IMR-90 (cell line): ENCODE results near the gene NRCAM. TPM values are rescaled to one million over a fixed set of nuclear protein-coding genes. Genes with fewer than 3 reads are reported as not detected.

Experiments used
- ATAC-seq: fragments of 200-7000 bp; cut with Tn5 transposase; 2 replicates; pipeline ENCODE4 v1.9.1; 2020; ENCODE audit warnings: low read depth, mild to moderate bottlenecking, moderate library complexity
- BruUV-seq: library from RNA; stranded (reverse); fragments of 400-500 nt; replicated peaks from 2 replicates; lab custom pipeline; 2021; lab: Mats Ljungman, UMichigan
- CTCF ChIA-PET: fragments of 300-600 bp; formaldehyde crosslinking; extraction: SDS; loops from one replicate; lab custom pipeline; 2021; ENCODE audit warnings: antibody characterized with exemption; lab: Yijun Ruan, JAX
- POLR2A ChIA-PET: fragments of 300-600 bp; sonication (Branson Sonifier 250); formaldehyde crosslinking; loops from one replicate; lab custom pipeline; 2022; ENCODE audit warnings: antibody characterized with exemption; ENCODE audit not compliant: unreplicated experiment; lab: Charles Lee
- DNase-seq: peaks from one replicate; pipeline ENCODE4 v3.0.0; 2013
- H2AFZ ChIP-seq: replicated peaks from 2 replicates; pipeline ENCODE3; 2013; ENCODE audit warnings: low read length, mild to moderate bottlenecking; ENCODE audit not compliant: poor library complexity
- H2AK5ac ChIP-seq: 2 replicates; pipeline ENCODE4 v1.6.1; 2013; ENCODE audit warnings: low read depth, low read length, inconsistent platforms
- H2AK9ac ChIP-seq: replicated peaks from 2 replicates; pipeline ENCODE3; 2013; ENCODE audit warnings: mild to moderate bottlenecking, low read depth, low read length, moderate library complexity; ENCODE audit not compliant: poor library complexity
- H2BK120ac ChIP-seq: 2 replicates; pipeline ENCODE4 v1.6.1; 2013; ENCODE audit warnings: low read depth, low read length, inconsistent platforms
- H2BK15ac ChIP-seq: 3 replicates; pipeline ENCODE4 v1.6.1; 2013; ENCODE audit warnings: low read depth, low read length, inconsistent platforms
- H2BK20ac ChIP-seq: 2 replicates; pipeline ENCODE4 v1.6.1; 2013; ENCODE audit warnings: low read depth, mild to moderate bottlenecking, inconsistent platforms, low read length, moderate library complexity
- H2BK5ac ChIP-seq: 2 replicates; pipeline ENCODE4 v1.6.1; 2013; ENCODE audit warnings: mild to moderate bottlenecking, low read depth, low read length, inconsistent platforms; ENCODE audit not compliant: poor library complexity, severe bottlenecking
- H3K14ac ChIP-seq: replicated peaks from 2 replicates; pipeline ENCODE4 v1.6.1; 2013; ENCODE audit warnings: low read depth, low read length, inconsistent platforms
- H3K18ac ChIP-seq: 2 replicates; pipeline ENCODE4 v1.6.1; 2013; ENCODE audit warnings: low read depth, low read length, control low read depth
- H3K23ac ChIP-seq: 2 replicates; pipeline ENCODE4 v1.6.1; 2013; ENCODE audit warnings: low read depth, low read length, inconsistent platforms
- H3K27ac ChIP-seq: 2 replicates; pipeline ENCODE4 v1.5.1; 2013; ENCODE audit warnings: mild to moderate bottlenecking, control low read depth, low read length; ENCODE audit not compliant: insufficient read depth
- H3K27me3 ChIP-seq: 2 replicates; pipeline ENCODE4 v1.6.1; 2013; ENCODE audit warnings: low read length; ENCODE audit not compliant: control insufficient read depth, insufficient read depth
- H3K36me3 ChIP-seq: 2 replicates; pipeline ENCODE4 v1.6.1; 2013; ENCODE audit warnings: low read length, mixed read lengths; ENCODE audit not compliant: control insufficient read depth, insufficient read depth
- H3K4ac ChIP-seq: 2 replicates; pipeline ENCODE4 v1.6.1; 2013; ENCODE audit warnings: low read depth, low read length, inconsistent platforms
- H3K4me1 ChIP-seq: 2 replicates; pipeline ENCODE4 v1.6.1; 2013; ENCODE audit warnings: low read length, mixed read lengths; ENCODE audit not compliant: control insufficient read depth, insufficient read depth
- H3K4me2 ChIP-seq: 2 replicates; pipeline ENCODE4 v1.6.1; 2013; ENCODE audit warnings: low read depth, mild to moderate bottlenecking, control low read depth, low read length, moderate library complexity
- H3K4me3 ChIP-seq: 2 replicates; pipeline ENCODE4 v1.5.1; 2013; ENCODE audit warnings: low read depth, mild to moderate bottlenecking, control low read depth, low read length, moderate library complexity; ENCODE audit not compliant: insufficient read depth
- H3K56ac ChIP-seq: 2 replicates; pipeline ENCODE4 v1.6.1; 2013; ENCODE audit warnings: low read length, inconsistent platforms; ENCODE audit not compliant: insufficient read depth; ENCODE audit errors: extremely low read depth
- H3K79me1 ChIP-seq, 2 experiments: 2 replicates each; pipeline ENCODE4 v1.6.1; 2013; ENCODE audit warnings: low read length in 2 of 2, inconsistent platforms in 1 of 2, low read depth in 1 of 2
- H3K9ac ChIP-seq: 2 replicates; pipeline ENCODE4 v1.6.1; 2013; ENCODE audit warnings: low read depth, low read length, control low read depth
- H3K9me1 ChIP-seq: 2 replicates; pipeline ENCODE4 v1.6.1; 2013; ENCODE audit warnings: low read length, inconsistent platforms; ENCODE audit not compliant: insufficient read depth
- H3K9me3 ChIP-seq: 2 replicates; pipeline ENCODE4 v1.6.1; 2013; ENCODE audit warnings: low read length; ENCODE audit not compliant: control insufficient read depth, insufficient read depth
- H4K20me1 ChIP-seq: 2 replicates; pipeline ENCODE4 v1.6.1; 2013; ENCODE audit warnings: low read length, inconsistent platforms; ENCODE audit not compliant: insufficient read depth
- H4K5ac ChIP-seq: 2 replicates; pipeline ENCODE4 v1.6.1; 2013; ENCODE audit warnings: mild to moderate bottlenecking, low read depth, low read length, control low read depth
- H4K8ac ChIP-seq, 2 experiments: 2 replicates each; pipeline ENCODE4 v1.6.1; 2013; ENCODE audit warnings: low read depth in 2 of 2, low read length in 2 of 2, control low read depth in 1 of 2, inconsistent platforms in 1 of 2
- H4K91ac ChIP-seq: 2 replicates; pipeline ENCODE4 v1.6.1; 2013; ENCODE audit warnings: low read depth, low read length, inconsistent platforms; ENCODE audit not compliant: insufficient read depth
- BHLHE40 ChIP-seq: fragments of 150-350 bp; IDR thresholded peaks from 2 replicates; pipeline ENCODE4 v1.6.1; 2016; ENCODE audit warnings: mild to moderate bottlenecking, low read depth, low read length
- CHD1 ChIP-seq: IDR thresholded peaks from 2 replicates; pipeline ENCODE4 v1.6.1; 2012; ENCODE audit warnings: low read depth, low read length, improper control_type of control experiment
- FOS ChIP-seq: fragments of 150-350 bp; IDR thresholded peaks from 2 replicates; pipeline ENCODE4 v1.6.1; 2016; ENCODE audit warnings: low read depth, low read length
- MAFK ChIP-seq: IDR thresholded peaks from 2 replicates; pipeline ENCODE4 v1.6.1; 2012; ENCODE audit warnings: low read depth, low read length, improper control_type of control experiment
- MXI1 ChIP-seq: IDR thresholded peaks from 2 replicates; pipeline ENCODE4 v1.6.1; 2012; ENCODE audit warnings: low read depth, mild to moderate bottlenecking, low read length, moderate library complexity, borderline replicate concordance
- NFE2L2 ChIP-seq: fragments of 150-350 bp; IDR thresholded peaks from 2 replicates; pipeline ENCODE4 v1.6.1; 2016; ENCODE audit warnings: low read depth, mild to moderate bottlenecking, low read length
- POLR2A ChIP-seq: IDR thresholded peaks from 2 replicates; pipeline ENCODE4 v1.6.1; 2012; ENCODE audit warnings: mild to moderate bottlenecking, low read depth, low read length
- RAD21 ChIP-seq: IDR thresholded peaks from 2 replicates; pipeline ENCODE4 v1.6.1; 2012; ENCODE audit warnings: low read length, improper control_type of control experiment
- RCOR1 ChIP-seq: IDR thresholded peaks from 2 replicates; pipeline ENCODE4 v1.6.1; 2012; ENCODE audit warnings: mild to moderate bottlenecking, low read length, improper control_type of control experiment; ENCODE audit not compliant: insufficient replicate concordance
- RFX5 ChIP-seq: IDR thresholded peaks from 2 replicates; pipeline ENCODE4 v1.8.0; 2012; ENCODE audit warnings: low read depth, mild to moderate bottlenecking, low read length, moderate library complexity
- SMC3 ChIP-seq: fragments of 150-350 bp; IDR thresholded peaks from 2 replicates; pipeline ENCODE4 v1.6.1; 2016; ENCODE audit warnings: low read depth, mild to moderate bottlenecking, antibody characterized with exemption, low read length, moderate library complexity
- WGBS, 2 experiments: methylation state at CpG; one replicate each; pipeline versions ENCODE4 v1.1.5 to v1.1.7; 2013; ENCODE audit warnings: missing lambda C conversion rate in 2 of 2; ENCODE audit not compliant: insufficient read length in 1 of 2; ENCODE audit errors: extremely low coverage in 2 of 2; 5-methylcytosine and 5-hydroxymethylcytosine counted together
- dilution Hi-C: fragments of 300-500 bp; cut with HindIII; formaldehyde crosslinking; loops from one replicate; pipeline ENCODE4 v1.14.3; 2018; ENCODE audit warnings: low sequenced_read_pairs; ENCODE audit not compliant: unreplicated experiment
- in situ Hi-C: fragments of 300-500 bp; cut with MboI; formaldehyde crosslinking; loops from 3 replicates; pipeline ENCODE4 v1.14.3; 2019; ENCODE audit warnings: low sequenced_read_pairs, inconsistent platforms, mixed read lengths
- intact Hi-C: fragments of 100-400 bp; cut with micrococcal nuclease; formaldehyde crosslinking; loops from 2 replicates; pipeline ENCODE4 v1.10.0; 2022
- polyA plus RNA-seq, 3 experiments: library from polyadenylated mRNA; depleted of rRNA; stranded (reverse); fragments of >200 nt; gene quantifications; 2 replicates each; pipeline ENCODE4 v1.2.3, GENCODE V29; 2012; ENCODE audit warnings: low replicate concordance in 1 of 3
- total RNA-seq: library from RNA; depleted of rRNA; stranded (reverse); fragments of >200 nt; gene quantifications from 2 replicates; pipeline ENCODE4 v1.2.3, GENCODE V29; 2012
- TF ChIP-seq, protein P1 (sequence below): conservative IDR thresholded peaks from 2 replicates; pipeline ENCODE4 v1.5.1; 2012; ENCODE audit warnings: mild to moderate bottlenecking, low read depth, low read length, improper control_type of control experiment
- TF ChIP-seq, protein P2 (sequence below): fragments of 150-350 bp; IDR thresholded peaks from 2 replicates; pipeline ENCODE4 v1.6.1; 2017; ENCODE audit warnings: mild to moderate bottlenecking, antibody characterized with exemption, low read length, low read depth

Gene NRCAM
- total and polyA plus RNA-seq, 2 of the 4 experiments (the other 2 are of a cell fraction): 0.46 to 1.1 TPM

DNA sequence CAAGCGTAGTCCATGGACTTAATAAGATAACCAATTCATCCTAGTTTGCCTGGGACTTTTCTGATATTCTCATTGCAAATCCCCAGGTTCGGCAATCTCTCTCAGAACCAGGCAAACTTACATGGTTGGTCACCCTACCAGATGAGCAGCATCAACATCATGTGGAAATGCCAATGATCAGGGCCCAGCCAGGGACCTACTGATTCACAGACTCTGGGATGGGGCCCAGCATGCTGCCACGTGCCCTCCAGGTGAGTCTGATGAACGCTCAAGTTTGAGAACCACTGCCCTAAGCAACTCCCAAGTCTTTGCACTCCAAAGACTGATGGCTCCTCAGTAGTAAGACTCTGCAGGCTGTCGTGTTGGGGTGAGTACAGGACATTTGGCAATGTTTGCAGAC, 328.8 kb downstream of the NRCAM start:
- Histone ChIP-seq H2BK15ac (no peak overlapping the region), H3K9me1 (no peaks in the 10 kb centered on the region; the same call in 1 of the 2 replicates), H2AK9ac (no peak overlapping the region), H4K8ac (no peak overlapping the region), H3K23ac (no peak overlapping the region), H3K56ac (no peak overlapping the region), H3K4me2 (no peak overlapping the region), H3K18ac (no peak overlapping the region; the same call in 1 of the 2 replicates), H2BK5ac (no peak overlapping the region), H3K4me1 (peaks cover 4% of the 10 kb centered on the region; the same call in 1 of the 2 replicates), H3K9ac (no peak overlapping the region), H3K36me3 (no peaks in the 10 kb centered on the region), H2BK120ac (no peak overlapping the region), H3K4ac (no peak overlapping the region), H4K20me1 (no peaks in the 10 kb centered on the region), H3K9me3 (no peaks in the 10 kb centered on the region), H3K79me1 (no peaks in the 10 kb centered on the region), H2BK20ac (no peak overlapping the region), H3K27ac (no peak overlapping the region), H3K4me3 (no peak overlapping the region), H3K27me3 (no peaks in the 10 kb centered on the region), H4K91ac (no peak overlapping the region), H4K5ac (no peak overlapping the region), H3K14ac (no peak overlapping the region), H2AFZ (no peak overlapping the region), H2AK5ac (no peak overlapping the region)
- WGBS, 2 experiments: 79% methylated on average over 3 of the region's 5 CpGs; no CpG with 5 or more reads in 1 of the 2 experiments
- ATAC-seq (no peak), DNase-seq (no peak)
- BruUV-seq: no TSS peak
- in situ Hi-C loops (loop anchor here (25.0 kb wide), 1 partner anchor 390 kb away; the partner anchor contains the start of gene CBLL1), intact Hi-C loops (no loop called here), dilution Hi-C loops (loop anchor here (25.0 kb wide), 1 partner anchor 115 kb away; the partner anchor contains the start of gene LAMB1)
- ChIA-PET POLR2A (no interaction called here), CTCF (no interaction called here)
- TF ChIP-seq BHLHE40 (no peak), NFE2L2 (no peak), SMC3 (no peak), RCOR1 (no peak), RAD21 (no peak), RFX5 (no peak), MAFK (no peak), CHD1 (no peak), FOS (no peak), MXI1 (no peak), POLR2A (no peak)
- TF ChIP-seq, protein P1, sequence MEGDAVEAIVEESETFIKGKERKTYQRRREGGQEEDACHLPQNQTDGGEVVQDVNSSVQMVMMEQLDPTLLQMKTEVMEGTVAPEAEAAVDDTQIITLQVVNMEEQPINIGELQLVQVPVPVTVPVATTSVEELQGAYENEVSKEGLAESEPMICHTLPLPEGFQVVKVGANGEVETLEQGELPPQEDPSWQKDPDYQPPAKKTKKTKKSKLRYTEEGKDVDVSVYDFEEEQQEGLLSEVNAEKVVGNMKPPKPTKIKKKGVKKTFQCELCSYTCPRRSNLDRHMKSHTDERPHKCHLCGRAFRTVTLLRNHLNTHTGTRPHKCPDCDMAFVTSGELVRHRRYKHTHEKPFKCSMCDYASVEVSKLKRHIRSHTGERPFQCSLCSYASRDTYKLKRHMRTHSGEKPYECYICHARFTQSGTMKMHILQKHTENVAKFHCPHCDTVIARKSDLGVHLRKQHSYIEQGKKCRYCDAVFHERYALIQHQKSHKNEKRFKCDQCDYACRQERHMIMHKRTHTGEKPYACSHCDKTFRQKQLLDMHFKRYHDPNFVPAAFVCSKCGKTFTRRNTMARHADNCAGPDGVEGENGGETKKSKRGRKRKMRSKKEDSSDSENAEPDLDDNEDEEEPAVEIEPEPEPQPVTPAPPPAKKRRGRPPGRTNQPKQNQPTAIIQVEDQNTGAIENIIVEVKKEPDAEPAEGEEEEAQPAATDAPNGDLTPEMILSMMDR: no peak
- TF ChIP-seq, protein P2, sequence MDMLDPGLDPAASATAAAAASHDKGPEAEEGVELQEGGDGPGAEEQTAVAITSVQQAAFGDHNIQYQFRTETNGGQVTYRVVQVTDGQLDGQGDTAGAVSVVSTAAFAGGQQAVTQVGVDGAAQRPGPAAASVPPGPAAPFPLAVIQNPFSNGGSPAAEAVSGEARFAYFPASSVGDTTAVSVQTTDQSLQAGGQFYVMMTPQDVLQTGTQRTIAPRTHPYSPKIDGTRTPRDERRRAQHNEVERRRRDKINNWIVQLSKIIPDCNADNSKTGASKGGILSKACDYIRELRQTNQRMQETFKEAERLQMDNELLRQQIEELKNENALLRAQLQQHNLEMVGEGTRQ: no peak
